Skeletal muscle cell (primary cell): ENCODE results near the gene CAMKV.

ENCODE experiments used
- DNase-seq: peaks from one replicate; pipeline ENCODE4 v3.0.0-alpha.2; 2010; ENCODE audit warnings: low read depth
- H3K4me3 ChIP-seq: 2 replicates; pipeline ENCODE4 v1.5.1; 2011; ENCODE audit warnings: low read depth, mild to moderate bottlenecking, control low read depth, low read length, moderate library complexity

CAMKV gene

DNA sequence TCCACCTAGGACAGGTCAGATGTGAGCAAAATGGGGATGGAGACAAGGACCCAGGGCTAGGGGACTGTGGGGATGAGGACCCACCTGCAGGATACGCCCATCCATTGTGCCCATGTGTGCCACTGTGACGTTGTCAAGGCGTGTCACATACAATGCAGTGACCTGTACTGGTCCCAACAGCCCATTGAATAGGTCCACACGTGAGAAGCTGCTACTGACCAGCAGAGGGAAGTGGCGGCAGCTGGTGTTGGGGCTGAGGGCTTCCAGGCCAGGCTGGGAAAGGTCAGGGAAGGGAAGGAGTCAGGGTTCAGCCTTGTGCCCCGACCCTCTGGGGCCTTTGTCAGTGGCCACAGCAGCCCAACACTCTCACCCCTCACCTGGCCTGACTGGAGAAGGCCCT, 29.3 kb upstream of the CAMKV start:
- no peak overlapping the region for H3K4me3 ChIP-seq
- DNase-seq = no peak

DNA sequence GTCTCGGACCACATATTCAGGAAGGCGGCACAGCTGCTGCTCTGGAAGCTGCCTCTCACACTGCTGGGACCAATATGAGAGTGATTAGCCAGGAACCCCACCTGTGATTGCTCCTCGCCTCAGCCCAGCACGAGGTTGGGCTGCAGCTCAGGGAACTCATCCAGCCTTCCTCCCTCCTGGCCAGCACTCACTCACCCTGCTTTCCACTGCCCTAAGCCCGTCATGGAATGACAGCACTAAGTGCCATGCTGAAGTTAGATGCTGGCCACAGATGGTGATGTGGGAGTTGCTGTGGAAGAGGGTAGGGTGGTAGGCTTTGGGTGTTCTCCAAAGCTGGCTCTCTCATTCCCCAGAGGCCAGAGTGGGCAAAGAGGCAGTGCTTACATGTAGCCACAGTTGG, 26.6 kb upstream of the CAMKV start:
- DNase-seq = no peak

DNA sequence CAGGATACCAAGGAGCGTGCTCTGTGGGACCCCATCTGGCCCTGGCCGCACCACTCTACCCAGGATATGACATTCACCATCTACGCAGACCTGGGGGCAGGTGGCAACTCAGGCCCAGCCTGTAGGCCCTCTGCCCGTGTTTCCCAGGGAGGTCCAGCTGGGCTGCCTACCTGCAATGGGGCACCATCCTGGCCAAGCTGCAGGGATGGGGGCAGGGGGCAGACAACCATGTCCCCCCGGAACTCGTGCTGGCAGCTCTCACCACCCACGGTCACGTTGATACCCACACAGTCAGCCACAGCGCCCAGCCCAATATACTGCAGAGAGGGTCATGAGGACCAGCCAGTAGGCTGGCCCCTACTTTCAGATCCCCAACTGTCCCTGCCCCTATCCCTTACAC, 26.1 kb upstream of the CAMKV start:
- DNase-seq = no peak
- no peak overlapping the region for H3K4me3 ChIP-seq

More for the DNA sequence above, 26.6 kb upstream of the CAMKV start:
- no peak overlapping the region for H3K4me3 ChIP-seq

DNA sequence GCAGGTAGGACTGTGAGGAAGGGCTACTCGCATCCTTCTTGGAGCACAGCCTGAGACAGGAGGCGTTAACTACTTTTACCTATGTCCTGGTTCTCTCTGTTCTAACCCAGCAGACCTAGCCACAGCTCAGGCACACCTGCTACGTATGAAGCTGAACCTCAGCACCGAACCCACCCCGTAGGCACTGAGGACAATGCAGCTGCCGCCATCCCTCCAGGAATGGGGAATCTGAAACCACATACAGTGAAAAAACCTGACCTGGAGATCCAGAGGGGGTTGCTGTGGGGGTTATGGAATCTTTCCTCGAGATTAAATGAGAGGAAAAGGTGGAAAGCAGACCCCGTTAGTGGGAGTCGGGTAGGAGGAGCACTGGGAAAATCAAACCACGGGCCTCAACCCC, 19.6 kb upstream of the CAMKV start:
- no peak overlapping the region for H3K4me3 ChIP-seq
- no peak for DNase-seq

DNA sequence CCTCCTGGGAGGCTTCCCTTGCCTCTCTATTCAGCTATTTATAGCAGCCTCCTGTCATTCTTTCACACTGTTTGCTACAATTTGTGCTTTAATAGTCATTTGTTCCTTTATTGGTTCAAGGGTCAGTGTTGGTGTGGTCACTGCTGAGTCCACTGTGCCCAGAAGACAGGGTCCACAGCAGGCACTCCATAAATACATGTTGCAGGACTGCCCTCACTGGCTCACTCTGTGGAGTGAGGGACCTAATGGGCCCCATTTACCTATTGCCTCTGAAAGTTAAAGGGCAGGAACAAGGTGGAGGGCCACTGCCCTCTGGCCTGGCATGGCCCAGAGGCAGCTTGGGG, 17.2 kb upstream of the CAMKV start:
- no peak for DNase-seq
- no peak overlapping the region for H3K4me3 ChIP-seq

DNA sequence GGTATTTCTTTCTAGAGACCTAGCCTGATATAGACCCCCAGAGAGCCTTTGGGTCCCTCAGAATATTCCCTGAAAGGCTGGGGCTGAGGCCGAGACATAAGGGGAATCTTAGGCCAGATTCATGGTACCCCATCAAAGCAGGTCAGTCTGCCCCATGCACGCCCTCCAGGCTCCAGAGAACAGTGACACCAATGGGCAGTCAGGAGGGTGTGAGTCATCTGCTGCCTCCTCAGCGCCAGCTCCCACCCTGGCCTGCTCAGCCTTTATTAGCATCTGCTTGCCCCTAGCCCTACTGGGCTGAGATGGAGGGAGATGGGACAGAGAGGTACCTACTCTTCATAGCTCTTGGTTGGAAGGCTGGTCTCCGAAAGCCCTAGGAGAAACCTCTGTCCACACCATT, 14.3 kb upstream of the CAMKV start:
- no peak overlapping the region for H3K4me3 ChIP-seq
- DNase-seq = no peak

DNA sequence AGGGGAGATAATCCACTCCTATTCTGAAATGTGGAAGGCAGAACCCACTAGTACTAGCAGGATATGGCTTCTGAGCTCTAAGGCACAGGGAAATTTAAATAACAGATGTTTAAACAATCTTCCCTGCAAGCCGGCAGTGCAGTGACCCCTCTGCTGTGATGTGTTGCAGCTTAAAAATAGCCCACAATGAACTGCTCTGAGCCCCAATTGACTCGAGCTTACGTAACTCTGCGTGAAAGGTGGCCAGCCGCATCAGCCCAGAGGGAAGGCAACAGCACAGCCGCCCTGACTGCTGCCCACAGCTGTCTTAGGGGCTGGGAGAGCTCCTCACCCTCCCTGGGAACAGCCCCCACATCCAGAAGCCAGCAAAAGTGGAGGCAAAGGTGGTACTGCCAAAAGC, 12.5 kb upstream of the CAMKV start:
- no peak for DNase-seq
- no peak overlapping the region for H3K4me3 ChIP-seq

DNA sequence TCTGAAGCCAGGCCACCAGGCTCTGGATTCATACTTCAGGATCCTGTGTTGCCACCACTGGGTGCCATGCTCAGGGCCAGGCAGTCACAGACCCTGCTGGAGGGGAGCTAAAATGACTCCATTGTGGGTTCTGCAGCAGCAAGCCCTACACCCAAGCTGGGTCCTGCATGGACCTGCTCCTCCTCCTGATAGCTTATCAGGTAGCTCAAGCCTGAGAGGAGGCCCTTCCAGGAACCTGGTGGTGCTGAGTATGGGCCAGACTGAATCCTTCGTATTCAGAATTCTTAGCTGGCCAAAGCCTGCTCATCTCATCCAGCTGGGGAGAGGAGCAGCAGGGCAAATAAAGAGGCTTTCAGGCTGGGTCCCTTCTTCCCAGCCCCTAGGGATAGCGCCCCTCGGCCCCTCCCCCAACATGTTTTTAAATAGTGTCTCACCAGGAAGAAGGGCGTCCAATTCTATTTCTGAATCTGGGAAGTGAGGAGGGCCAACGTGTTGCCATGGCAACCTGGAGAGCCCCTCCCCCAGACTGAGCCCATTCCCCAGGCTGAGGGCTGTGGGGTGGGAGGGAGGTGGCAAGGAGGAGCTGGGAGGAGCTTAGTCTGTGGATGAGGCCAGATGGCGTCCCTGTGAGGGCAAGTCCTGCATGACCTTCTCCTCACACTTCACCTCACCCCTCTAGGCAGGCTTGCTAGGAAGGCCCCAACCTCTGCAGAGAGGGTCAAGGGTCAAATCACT, 11.0 kb upstream of the CAMKV start:
- no peak overlapping the region for H3K4me3 ChIP-seq
- DNase-seq = no peak

DNA sequence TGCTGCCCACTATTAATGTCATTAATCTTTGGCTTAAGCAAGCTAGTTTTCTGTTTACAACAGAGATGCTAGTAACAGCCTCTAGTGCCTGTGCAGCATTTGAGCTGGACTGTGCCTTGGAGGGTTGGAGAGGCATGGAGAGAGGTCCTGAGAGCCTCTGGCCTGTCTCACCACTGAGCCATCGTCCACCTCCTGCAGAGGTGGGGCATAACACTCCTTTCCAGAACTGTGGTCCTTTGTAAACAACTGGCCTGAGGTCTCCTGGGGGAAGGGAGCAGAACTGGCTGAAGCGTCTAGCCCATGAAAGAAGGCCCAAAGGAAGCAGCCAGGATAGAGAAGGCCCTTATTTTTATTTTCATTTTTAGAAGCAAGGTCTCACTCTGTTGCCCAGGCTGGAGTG, 10.0 kb upstream of the CAMKV start:
- H3K4me3 ChIP-seq = no peak overlapping the region
- DNase-seq = no peak

DNA sequence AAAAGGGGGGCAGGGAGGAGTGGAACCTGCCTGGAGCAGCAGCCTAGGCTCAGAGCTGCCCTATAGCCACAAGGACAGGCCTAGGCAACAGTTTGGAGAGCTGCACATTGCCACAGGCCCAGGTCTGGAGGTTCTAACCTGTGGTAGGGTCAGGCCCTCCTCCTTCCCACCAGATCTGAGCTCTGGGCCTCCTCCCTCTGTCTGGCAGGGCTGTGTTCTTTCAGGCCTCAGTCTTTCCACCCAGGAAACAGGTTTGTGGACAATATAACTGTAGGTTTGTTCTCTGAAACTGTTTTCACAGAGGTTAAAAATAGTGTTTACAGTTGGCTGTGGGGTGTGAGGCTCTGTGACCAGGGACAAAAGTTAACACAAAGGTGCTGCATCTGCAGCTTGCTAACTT, 9.0 kb upstream of the CAMKV start:
- no peak for DNase-seq
- no peak overlapping the region for H3K4me3 ChIP-seq

DNA sequence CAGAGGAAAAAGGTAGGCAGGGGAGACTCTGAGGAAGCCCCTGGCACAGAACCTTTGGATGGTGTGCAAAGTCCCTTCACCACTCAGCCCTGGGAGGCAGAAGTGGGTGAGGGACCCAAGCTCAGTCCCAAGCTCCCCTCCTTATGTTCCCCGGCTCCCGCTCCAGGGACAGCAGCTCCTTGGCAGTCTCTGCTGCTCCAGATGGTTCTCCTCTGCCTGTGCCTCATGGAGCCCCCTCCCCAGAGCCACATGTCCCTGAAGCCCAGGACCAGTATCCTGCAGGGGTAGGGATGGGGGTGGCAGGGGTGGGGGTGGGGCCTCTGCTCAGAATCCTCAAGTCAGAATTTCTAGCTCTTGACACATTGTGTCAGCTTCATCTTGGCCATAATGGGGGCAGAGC, 8.0 kb upstream of the CAMKV start:
- H3K4me3 ChIP-seq = no peak overlapping the region
- DNase-seq = no peak

DNA sequence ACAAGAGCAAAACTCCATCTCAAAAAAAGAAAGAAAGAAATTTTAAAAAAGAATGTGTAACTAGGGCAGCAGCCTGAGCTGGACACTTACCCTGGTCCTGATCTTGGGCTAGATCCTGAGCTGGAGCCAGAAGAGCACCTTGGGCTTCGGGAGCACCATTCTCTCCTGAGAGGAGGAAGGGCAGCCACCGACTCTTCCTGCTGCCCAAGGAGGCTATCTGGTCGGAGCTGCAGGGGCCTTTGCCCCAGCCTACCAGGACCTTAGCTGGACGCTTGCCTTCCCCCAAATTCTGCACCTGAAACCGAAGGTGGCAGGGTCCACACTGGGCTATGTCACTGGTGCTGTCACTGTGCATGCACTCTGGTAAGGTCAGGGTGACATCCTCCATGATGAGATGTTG, 6.9 kb upstream of the CAMKV start:
- no peak overlapping the region for H3K4me3 ChIP-seq
- no peak for DNase-seq

DNA sequence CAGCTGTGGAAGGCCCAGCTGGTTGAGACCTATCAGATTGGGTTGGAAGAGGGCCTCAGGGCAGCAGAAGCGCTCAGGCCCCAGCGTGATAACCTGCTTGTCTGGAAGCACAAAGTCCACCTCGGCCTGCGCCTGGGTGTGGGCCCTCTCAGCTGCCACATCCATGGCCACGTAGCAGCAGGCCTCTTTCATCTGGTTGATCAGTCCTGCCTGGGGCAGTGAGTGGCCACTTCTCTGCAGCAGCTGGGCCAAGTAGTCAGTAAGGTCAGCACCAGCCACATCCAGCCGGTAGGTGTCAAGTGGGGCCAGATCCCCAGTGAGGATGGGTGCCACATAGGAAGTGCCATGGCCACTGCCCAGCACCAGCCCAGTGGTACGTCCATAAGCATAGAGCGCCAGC, 3.9 kb upstream of the CAMKV start:
- no peak overlapping the region for H3K4me3 ChIP-seq
- DNase-seq = no peak

DNA sequence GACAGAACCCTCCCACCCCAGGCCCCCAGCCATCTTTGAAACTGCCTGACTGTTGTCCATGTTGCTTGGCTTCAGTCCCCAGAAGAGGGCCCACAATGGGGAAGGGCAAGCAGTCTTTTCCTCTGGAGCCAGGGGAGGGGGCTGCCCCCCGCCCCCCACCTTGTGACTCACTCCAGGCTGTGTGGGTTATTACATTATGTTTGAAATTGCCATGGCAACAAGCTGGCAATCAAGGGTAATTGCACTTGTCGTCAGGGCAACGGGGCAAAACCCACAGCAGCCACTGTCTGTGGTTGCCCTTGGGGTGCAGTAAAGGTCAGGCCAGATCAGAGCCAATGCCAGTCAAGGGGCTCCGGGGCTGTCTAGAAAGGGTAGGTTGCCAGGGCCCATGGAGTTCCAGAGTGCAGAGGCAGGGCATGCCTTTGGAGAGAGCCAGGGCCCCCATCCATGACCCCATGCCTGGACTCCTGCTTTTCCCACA, 3.1 kb upstream of the CAMKV start:
- H3K4me3 ChIP-seq = no peak overlapping the region
- no peak for DNase-seq

DNA sequence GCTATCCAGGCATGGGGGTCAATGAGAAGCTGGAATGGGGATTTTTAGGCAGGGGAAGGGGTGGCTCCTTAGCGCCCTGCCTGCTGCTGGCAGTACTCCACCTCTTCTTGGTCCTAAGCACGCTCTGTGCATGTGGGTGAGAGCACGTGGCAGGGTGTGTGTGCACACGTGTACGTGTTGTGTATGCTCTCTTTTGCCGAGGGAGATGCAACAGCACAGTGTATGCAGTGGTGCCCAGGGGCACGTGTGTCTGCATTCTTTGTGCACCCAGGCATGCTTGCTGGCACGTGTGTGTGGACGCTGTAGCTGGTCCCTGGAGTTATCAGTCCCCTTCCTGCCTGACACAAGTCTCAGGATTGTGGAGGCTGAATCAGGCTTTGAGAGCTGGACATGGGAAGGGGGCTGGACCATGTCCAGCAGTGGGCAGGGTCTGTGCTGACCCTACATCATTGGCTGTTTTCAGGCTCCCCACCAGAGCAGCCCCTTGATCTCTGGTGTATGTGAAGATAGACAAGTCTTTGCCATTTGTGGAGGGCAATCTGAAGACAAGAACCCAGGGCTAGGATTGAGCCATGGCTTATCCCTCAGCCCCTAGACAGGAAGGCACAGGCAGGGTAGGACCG, 1.9 kb upstream of the CAMKV start:
- no peak for DNase-seq
- H3K4me3 ChIP-seq = no peak overlapping the region

DNA sequence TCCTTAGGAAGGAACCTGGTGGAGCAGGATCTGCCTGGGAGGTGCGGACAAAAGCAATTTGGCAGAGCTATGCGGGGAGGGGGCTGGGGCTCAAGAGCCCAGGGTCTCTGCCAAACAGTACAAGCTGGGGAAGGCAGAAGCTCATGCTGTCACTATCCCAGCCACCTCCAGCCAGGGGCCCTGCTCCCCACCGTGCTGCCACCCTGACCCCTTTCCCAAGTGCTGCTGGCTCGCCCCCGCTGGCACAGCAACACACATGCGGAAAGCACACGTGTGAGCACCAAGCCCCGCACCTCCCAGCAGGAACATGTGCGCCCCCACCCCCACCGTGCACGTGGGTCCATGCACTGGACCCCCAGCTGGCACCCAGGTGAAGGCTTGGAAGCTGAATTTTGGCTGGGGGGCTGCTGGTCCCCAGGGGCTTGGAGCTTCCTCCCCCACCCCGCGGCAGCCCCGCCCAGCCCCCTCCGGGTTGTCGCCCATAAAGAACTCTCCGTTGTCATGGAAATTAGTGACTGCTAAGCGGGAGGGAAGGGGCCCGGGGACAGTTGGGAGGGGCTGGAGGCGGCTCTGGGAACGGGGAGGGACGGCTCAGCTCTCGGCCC, 742 bp downstream of the CAMKV start:
- H3K4me3 ChIP-seq = no peak overlapping the region

DNA sequence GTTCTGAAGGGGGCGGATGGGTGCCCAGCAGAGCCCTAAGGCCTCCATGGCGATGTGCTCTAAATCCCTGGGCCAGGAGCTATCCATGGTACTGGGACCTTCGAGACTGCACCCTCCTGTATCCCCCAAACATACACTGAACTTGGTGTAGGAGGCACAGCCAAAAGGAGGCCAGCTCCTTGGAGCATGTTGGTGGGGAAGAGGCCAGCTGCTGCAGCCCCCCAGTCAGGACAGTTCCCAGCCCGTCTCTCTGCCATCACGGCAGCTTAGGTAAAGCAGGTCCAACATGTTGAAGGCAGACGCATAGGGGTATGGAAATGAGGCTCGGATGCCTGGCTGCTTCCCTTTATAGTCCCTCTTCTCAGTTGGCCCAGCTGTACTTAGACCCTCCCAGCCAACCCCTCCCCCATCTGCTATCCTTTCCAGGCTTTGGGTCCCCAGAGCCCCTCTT, 1.8 kb downstream of the CAMKV start:
- DNase-seq = no peak

More for the DNA sequence above, 742 bp downstream of the CAMKV start:
- no peak for DNase-seq

DNA sequence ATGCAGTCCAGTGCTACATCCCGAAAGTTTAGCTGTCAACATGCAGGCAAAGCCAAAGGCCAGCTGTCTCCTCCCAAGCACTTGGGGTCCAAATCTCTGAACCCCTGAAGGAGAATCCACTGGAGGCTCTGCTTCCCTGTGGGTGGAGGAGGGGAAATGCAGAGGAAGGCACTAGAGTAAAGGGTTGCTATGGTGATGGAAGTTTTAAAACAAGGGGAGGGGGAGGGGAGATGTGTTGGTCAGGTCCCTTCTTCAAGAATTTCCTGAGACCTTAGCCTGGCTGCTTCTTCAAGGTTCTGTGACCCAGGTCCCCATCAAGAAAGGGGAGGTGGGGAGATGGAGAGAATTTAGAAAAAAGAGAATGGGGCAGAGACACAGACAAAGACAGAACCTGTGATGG, 2.3 kb downstream of the CAMKV start:
- DNase-seq = no peak
- H3K4me3 ChIP-seq = no peak overlapping the region

More for the DNA sequence above, 1.8 kb downstream of the CAMKV start:
- H3K4me3 ChIP-seq = no peak overlapping the region

DNA sequence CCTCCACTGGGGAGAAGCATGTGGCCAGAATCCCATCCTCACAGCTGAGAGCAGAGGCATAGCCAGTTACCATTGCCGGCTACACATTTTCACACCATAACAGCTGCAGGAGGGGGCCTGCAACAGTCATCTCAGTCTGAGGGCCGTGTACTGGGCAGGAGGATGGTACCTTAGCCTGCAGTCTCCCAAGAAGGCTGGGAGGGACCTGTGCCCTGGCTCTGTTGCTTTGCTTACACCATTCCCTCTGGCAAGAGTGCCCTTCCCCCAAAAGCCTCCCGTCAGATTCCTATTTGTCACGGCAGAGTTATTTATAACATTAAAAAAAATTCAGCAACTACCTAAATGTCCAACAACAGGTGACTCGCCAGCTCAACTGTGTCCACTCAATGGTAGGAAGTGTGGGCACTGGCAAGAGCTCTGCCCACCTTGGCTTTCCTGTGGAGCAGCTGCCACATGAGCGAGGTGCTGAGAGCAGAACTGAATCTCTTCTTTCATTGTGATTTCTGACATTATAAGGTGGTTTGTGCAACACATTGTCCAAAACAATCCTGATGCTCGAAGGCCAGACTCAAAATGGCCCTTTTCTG, 4.4 kb downstream of the CAMKV start:
- DNase-seq = no peak
- no peak overlapping the region for H3K4me3 ChIP-seq

DNA sequence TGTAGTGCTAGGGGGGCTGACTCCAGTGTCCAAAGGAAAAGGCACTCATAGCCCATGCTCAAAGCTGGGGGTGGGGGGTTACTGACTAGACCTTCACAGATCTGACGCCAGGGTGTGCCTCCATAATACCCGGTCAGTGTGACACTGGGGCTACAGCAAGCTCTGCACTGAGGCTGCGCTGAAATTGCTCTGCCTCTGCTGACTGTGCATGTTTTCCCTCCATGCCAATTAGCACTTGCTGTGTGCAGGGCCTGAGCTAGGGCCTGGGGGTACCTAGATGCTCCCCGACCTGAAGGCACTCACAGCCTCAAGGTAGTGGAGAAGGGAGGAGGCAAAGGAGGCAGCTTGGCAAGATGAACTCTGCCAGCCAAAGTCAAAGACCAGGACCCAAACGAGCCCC, 5.2 kb downstream of the CAMKV start:
- H3K4me3 ChIP-seq = no peak overlapping the region

More for the DNA sequence above, 5.2 kb downstream of the CAMKV start:
- no peak for DNase-seq
